ENCODE results near the gene UBE3B. TPM values are rescaled to one million over a fixed set of nuclear protein-coding genes. Genes with fewer than 3 reads are reported as not detected.

UBE3B gene
- total RNA-seq, 4 donors from 2014 or later, result 45.2 to 63.6 (median 62.8) TPM

DNA sequence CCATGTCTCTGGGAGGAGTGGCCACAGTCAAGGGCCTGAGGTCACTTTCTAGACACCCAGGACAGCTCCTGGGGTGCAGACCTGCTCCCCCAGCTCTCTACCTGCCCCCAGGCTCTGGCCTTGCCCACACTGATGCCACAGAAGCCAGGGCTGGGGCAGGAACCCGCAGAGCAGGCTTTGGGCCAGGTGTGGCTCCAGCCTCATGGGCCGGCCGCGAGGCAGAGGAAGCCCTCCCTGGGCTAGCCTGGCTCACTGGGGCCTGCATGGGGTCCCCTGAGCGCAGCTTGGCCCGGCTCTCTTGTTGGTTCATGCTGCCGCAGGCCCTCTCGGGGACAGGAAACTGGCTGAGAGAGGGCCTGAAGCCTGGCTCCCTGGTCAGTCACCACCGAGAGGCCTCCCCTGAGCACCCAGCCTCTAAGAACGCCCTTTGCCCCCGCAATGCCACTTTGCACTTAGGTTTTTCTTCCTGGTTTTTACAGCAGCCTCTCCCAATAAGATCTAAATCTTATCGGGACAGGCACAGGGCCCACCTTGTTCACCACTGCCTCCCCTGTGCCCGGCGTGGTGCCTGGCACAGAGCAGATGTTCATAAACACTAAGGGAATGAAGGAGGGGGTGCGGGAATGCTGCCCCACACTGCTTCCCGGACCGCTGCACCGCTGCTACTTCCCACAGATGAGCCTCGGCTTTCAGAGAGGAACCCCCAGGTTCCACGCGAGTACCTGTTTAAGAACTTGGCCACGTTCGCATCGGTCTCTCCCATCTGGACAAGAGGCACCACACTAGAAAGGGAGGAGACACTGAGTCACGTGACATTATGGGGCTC lies 81.2 kb downstream of the UBE3B start:
- 88 to 90% methylated on average over 11 of the region's 25 CpGs for WGBS, 2 donors (ENCODE audit: low coverage in 1 of 2)
- TF ChIP-seq, protein P1, sequence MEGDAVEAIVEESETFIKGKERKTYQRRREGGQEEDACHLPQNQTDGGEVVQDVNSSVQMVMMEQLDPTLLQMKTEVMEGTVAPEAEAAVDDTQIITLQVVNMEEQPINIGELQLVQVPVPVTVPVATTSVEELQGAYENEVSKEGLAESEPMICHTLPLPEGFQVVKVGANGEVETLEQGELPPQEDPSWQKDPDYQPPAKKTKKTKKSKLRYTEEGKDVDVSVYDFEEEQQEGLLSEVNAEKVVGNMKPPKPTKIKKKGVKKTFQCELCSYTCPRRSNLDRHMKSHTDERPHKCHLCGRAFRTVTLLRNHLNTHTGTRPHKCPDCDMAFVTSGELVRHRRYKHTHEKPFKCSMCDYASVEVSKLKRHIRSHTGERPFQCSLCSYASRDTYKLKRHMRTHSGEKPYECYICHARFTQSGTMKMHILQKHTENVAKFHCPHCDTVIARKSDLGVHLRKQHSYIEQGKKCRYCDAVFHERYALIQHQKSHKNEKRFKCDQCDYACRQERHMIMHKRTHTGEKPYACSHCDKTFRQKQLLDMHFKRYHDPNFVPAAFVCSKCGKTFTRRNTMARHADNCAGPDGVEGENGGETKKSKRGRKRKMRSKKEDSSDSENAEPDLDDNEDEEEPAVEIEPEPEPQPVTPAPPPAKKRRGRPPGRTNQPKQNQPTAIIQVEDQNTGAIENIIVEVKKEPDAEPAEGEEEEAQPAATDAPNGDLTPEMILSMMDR (IDR thresholded peaks at IDR 0.05), result no peak
- TF ChIP-seq POLR2AphosphoS5 (IDR thresholded peaks at IDR 0.05) (no peak), POLR2A (IDR thresholded peaks at IDR 0.05) (no peak), EP300 (IDR thresholded peaks at IDR 0.05) (no peak)
- H3K27ac ChIP-seq, result no peak overlapping the region
- H3K4me1 ChIP-seq, result no peaks in the 10 kb centered on the region
- no peak for ATAC-seq
- H3K27me3 ChIP-seq, result peaks cover 7% of the 10 kb centered on the region
- H3K4me3 ChIP-seq, result no peak overlapping the region
- H3K9me3 ChIP-seq, result no peaks in the 10 kb centered on the region
- H3K36me3 ChIP-seq, result peaks cover 0 to 69% of the 10 kb centered on the region in 2 donors

DNA sequence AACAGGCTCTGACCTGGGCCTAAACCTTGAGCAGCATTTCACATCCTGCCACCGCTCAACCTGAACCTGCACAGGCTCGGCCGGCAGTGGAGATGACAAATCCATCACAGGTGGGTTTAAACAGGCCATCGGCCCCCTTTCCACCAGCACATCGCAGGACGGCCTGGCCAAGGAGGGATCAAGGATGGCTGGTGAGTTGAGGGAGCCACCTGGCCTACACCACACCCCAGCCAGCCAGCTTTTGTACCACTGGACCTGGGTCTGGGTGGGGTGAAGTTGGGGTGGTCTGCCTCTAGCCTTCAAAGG lies 81.7 kb downstream of the UBE3B start:
- Histone ChIP-seq H3K4me1 (no peaks in the 10 kb centered on the region), H3K27ac (no peak overlapping the region), H3K9me3 (no peaks in the 10 kb centered on the region), H3K4me3 (no peak overlapping the region), H3K36me3 (peaks cover 0 to 75% of the 10 kb centered on the region in 2 donors), H3K27me3 (peaks cover 1% of the 10 kb centered on the region)
- TF ChIP-seq, protein P1 (IDR thresholded peaks at IDR 0.05), result no peak
- no peak for TF ChIP-seq EP300 (IDR thresholded peaks at IDR 0.05)
- no peak for TF ChIP-seq POLR2AphosphoS5 (IDR thresholded peaks at IDR 0.05)
- TF ChIP-seq POLR2A (IDR thresholded peaks at IDR 0.05), result no peak
- ATAC-seq, result no peak
- WGBS, 2 donors (ENCODE audit: low coverage in 1 of 2), result 100% methylated on average over 1 of the region's 6 CpGs; no CpG with 5 or more reads in 1 of the 2 donors

DNA sequence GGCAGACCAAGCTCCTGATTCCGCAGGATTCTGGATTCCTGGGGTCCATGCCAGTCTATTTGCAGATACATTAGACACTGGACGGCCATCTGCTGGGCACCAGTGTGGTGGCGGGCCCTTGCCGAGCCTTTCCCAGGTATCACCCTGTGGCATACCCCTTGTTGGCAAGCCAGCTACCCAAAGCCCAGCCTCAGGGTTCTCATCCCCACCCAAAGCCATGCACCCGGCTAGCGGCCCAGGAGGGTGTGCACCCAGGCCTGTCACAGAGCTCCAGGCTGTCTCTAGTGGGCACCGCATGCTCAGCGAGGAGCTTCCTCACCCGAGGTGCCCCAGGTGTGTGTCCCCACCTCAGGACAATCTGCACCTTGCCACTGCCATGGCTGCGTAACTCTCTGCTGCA lies 82.2 kb downstream of the UBE3B start:
- ATAC-seq, result no peak

DNA sequence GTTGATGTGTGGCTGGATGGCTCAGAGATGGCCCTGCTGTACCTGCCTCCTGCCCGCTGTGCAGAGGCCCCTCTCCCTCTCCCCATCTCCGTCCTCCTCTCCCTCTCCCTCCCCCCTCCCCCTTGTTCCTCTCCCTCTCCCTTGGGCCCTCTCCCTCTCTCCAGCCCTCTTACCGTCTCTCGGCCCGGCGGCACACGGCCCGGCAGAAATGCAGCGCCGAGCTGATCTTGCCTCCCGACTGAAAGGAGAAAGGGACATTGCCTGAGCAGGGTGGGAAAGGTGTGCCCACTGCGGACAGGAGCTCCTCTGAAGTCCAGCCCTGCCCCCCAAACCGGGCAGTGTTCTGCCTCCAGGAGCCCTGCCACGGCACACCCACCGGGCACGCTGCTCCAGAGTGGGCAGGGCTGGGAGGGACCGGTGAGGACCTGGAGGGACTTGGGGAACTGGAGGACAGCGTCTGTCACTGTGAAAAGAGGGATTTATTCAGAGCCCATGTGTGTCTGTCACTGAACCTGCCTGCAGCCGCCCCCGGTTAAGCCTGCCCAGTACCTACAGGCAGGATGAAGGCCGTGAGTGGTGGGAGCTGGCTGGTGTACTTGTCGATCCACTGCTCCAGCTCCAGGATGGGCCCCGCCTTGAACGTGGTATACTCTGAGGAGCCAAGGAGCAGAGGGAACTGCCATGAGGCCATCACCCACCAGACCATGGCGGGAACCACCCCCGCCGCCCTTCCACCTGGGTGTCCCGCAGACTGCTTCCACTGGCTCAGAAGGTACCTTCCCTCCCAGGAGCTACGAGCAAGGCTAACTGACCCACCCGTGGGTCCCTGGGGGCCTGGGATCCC lies 83.7 kb downstream of the UBE3B start:
- WGBS, 2 donors (ENCODE audit: low coverage in 1 of 2), result 66 to 100% methylated on average over 1 to 2 of the region's 30 CpGs
- Histone ChIP-seq H3K4me1 (no peaks in the 10 kb centered on the region), H3K4me3 (no peak overlapping the region), H3K36me3 (peaks cover 0 to 94% of the 10 kb centered on the region in 2 donors), H3K9me3 (no peaks in the 10 kb centered on the region), H3K27me3 (no peaks in the 10 kb centered on the region), H3K27ac (no peak overlapping the region)
- no peak for ATAC-seq
- TF ChIP-seq POLR2AphosphoS5 (IDR thresholded peaks at IDR 0.05) (no peak), EP300 (IDR thresholded peaks at IDR 0.05) (no peak), POLR2A (IDR thresholded peaks at IDR 0.05) (no peak)
- TF ChIP-seq, protein P1 (IDR thresholded peaks at IDR 0.05), result no peak

More for the DNA sequence above, 82.2 kb downstream of the UBE3B start:
- WGBS, 2 donors (ENCODE audit: low coverage in 1 of 2), result 91 to 100% methylated on average over 4 of the region's 10 CpGs
- Histone ChIP-seq H3K9me3 (no peaks in the 10 kb centered on the region), H3K36me3 (peaks cover 0 to 79% of the 10 kb centered on the region in 2 donors), H3K4me3 (no peak overlapping the region), H3K27me3 (no peaks in the 10 kb centered on the region), H3K4me1 (no peaks in the 10 kb centered on the region), H3K27ac (no peak overlapping the region)
- TF ChIP-seq EP300 (IDR thresholded peaks at IDR 0.05), result no peak
- TF ChIP-seq, protein P1 (IDR thresholded peaks at IDR 0.05), result no peak
- TF ChIP-seq POLR2AphosphoS5 (IDR thresholded peaks at IDR 0.05), result no peak
- TF ChIP-seq POLR2A (IDR thresholded peaks at IDR 0.05), result no peak
